ENCODE data around the gene SNX33. TPM values are rescaled to one million over a fixed set of nuclear protein-coding genes. Genes with fewer than 3 reads are reported as not detected.

Gene SNX33
- total RNA-seq, 4 donors from 2014 or later: 4.9 to 6.7 (median 5.5) TPM

DNA sequence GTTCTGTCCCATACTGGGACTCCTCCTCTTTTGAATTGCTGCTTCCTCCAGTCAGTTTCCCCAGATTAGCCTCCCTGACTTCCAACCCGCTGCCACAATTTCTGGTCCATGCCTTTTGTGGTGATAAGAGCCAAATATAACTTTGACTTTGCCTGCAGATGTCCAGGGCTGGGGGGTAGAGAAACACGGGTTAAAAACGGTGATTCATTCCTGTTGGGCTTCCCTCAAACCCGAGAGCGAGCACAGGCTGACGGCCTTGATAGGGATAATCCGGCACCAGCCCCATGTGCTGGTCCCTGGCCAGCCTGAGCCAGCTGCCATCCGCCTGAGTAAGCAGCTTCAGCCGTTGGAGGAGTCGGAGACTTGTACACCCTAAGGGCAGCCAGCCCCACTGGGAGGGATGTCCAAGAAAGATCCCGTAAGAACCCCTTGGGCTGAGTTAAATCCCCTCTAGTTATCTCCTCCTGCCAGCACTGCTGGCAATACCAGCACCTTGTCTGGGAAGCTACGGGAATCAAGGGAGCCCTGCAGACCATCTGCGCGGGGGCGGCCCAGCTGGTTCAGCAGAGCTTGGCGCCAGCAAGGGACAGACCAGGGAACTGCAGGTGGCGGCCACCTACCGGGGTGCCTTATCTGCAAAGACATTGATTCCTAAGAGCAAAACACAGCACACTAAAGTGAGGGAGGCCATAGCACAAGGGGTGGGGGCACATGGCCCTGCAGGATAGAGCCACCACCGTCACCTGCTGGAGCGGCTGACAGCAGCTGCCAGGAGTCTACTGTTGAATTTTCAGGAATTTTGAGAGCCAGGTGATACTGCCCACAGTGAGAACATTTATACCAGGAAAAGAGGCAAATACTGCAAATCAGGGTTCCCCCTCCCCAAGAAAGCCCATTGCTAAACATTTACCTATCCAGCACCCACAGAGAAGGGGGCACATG, 46.8 kb downstream of the SNX33 start:
- peaks cover 0 to 14% of the 10 kb centered on the region in 2 donors for H3K36me3 ChIP-seq
- H3K27me3 ChIP-seq: no peaks in the 10 kb centered on the region
- in situ Hi-C loops (cut with MboI; ENCODE audit: low sequenced_read_pairs in 4 of 4) (no loop called here), intact Hi-C loops (cut with DNase I; ENCODE audit: low total_unique reads) (loop anchor here (5.0 kb wide), 1 partner anchor 43 kb away; no protein-coding TSS in a partner anchor)
- no peak for TF ChIP-seq POLR2A (IDR thresholded peaks at IDR 0.05)
- TF ChIP-seq, protein P1, sequence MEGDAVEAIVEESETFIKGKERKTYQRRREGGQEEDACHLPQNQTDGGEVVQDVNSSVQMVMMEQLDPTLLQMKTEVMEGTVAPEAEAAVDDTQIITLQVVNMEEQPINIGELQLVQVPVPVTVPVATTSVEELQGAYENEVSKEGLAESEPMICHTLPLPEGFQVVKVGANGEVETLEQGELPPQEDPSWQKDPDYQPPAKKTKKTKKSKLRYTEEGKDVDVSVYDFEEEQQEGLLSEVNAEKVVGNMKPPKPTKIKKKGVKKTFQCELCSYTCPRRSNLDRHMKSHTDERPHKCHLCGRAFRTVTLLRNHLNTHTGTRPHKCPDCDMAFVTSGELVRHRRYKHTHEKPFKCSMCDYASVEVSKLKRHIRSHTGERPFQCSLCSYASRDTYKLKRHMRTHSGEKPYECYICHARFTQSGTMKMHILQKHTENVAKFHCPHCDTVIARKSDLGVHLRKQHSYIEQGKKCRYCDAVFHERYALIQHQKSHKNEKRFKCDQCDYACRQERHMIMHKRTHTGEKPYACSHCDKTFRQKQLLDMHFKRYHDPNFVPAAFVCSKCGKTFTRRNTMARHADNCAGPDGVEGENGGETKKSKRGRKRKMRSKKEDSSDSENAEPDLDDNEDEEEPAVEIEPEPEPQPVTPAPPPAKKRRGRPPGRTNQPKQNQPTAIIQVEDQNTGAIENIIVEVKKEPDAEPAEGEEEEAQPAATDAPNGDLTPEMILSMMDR (IDR thresholded peaks at IDR 0.05 in 4 of 5, conservative IDR thresholded peaks at IDR 0.05 in 1 of 5): peak in 3 of 5 experiments; percentile 14 to 56 (median 15)
- DNase-seq: peak; percentile 56 to 83
- peak; percentile 93 to 96 for ATAC-seq
- H3K27ac ChIP-seq: peak overlapping the region; percentile 58 to 68 (median 63)
- H3K4me3 ChIP-seq: peak overlapping the region in 1 of 4 donors; percentile 37
- peaks cover 24% of the 10 kb centered on the region in 2 donors for H3K4me1 ChIP-seq
- H3K9me3 ChIP-seq: no peaks in the 10 kb centered on the region

DNA sequence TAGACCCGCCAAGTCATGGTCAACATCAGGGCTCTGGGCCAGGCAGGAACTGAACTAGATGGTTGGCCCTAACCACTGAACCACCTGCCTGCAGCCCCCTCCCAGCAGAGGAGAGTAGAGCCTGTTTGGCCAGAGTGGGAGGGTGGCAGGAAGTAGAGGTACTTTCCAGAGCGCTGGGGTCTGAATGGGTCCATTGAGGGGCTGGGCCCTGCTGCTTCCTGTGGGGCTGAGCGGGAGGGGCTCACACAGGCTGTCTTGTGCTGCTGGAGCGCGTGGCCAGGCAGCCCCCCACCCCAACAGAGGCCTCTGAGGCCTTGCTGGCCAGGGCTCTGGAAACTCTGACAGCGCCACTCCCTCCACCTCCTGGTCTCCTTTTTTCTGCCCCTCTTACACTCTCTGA, 47.5 kb downstream of the SNX33 start:
- intact Hi-C loops (cut with DNase I; ENCODE audit: low total_unique reads) (no loop called here), in situ Hi-C loops (cut with MboI; ENCODE audit: low sequenced_read_pairs in 4 of 4) (no loop called here)
- DNase-seq: no peak
- TF ChIP-seq, protein P1 (IDR thresholded peaks at IDR 0.05 in 4 of 5, conservative IDR thresholded peaks at IDR 0.05 in 1 of 5): no peak
- no peak for TF ChIP-seq POLR2A (IDR thresholded peaks at IDR 0.05)
- no peak for ATAC-seq
- no peaks in the 10 kb centered on the region for H3K27me3 ChIP-seq
- H3K27ac ChIP-seq: peak overlapping the region in 3 of 4 donors; percentile 60 to 68 (median 66)
- H3K4me3 ChIP-seq: no peak overlapping the region
- peaks cover 24% of the 10 kb centered on the region in 2 donors for H3K4me1 ChIP-seq
- peaks cover 0 to 9% of the 10 kb centered on the region in 2 donors for H3K36me3 ChIP-seq
- H3K9me3 ChIP-seq: no peaks in the 10 kb centered on the region

DNA sequence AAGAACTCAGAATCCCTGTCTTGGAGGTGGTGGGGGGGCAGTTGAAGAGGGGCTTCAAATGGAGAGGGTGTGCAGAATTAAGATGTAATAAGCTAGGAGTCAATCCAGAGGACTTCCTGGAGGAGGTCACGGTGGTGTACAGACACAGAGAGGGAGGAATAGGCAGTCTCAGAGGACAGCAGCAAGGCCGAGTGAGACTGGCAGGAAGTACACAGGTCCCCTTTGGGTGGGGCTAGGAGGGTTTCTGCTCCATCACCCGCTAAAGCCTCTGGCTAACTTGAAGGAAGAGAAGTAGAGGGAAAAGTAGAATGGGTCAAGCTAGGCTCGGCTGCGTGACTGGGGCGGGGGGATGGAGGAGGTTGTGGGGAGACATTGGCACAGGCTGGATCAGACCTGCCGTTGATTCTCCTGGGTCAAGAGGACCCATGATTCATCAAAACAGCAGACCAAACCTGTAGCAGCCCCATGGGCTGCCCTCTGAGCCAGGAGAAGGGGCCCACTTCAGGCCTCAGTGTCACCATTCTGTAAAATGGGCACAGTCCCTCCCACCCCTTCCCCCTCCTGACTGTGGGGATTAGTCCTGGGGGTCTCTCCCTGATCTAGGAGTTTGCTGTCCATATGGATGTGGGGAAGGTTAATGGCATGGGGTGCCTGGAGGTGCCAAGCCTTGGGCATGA, 48.1 kb downstream of the SNX33 start:
- Histone ChIP-seq H3K4me1 (peaks cover 24% of the 10 kb centered on the region in 2 donors), H3K27me3 (no peaks in the 10 kb centered on the region), H3K9me3 (no peaks in the 10 kb centered on the region), H3K4me3 (no peak overlapping the region), H3K36me3 (peaks cover 0 to 9% of the 10 kb centered on the region in 2 donors), H3K27ac (peak overlapping the region in 3 of 4 donors; percentile 60 to 68 (median 66))
- DNase-seq (no peak), ATAC-seq (no peak)
- in situ Hi-C loops (cut with MboI; ENCODE audit: low sequenced_read_pairs in 4 of 4) (no loop called here), intact Hi-C loops (cut with DNase I; ENCODE audit: low total_unique reads) (no loop called here)
- no peak for TF ChIP-seq POLR2A (IDR thresholded peaks at IDR 0.05)
- TF ChIP-seq, protein P1 (IDR thresholded peaks at IDR 0.05 in 4 of 5, conservative IDR thresholded peaks at IDR 0.05 in 1 of 5): no peak

DNA sequence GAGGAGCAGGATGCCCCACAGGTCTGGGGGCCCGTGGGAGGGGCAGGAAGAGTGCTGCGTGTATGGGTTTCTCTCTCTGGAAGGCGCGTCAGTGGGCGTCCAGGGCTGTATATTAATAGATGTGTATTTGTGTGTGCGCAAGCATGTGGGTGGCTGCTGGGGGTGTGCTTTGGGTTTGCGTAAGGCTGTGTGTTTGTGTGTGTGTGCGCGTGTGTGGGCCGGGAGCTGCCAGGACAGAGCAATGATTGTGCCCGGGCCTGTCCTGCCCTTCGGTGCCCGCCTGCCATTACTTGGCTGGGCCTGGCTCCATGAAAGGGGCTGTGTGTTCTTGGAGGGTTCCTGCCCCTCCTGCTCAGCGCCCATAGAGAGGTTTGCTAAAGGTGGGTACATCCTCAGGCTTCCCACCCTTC, 48.6 kb downstream of the SNX33 start:
- Histone ChIP-seq H3K27ac (peak overlapping the region in 3 of 4 donors; percentile 36 to 68 (median 66)), H3K4me3 (no peak overlapping the region), H3K27me3 (no peaks in the 10 kb centered on the region), H3K4me1 (peaks cover 24 to 25% of the 10 kb centered on the region in 2 donors), H3K9me3 (no peaks in the 10 kb centered on the region), H3K36me3 (peaks cover 0 to 9% of the 10 kb centered on the region in 2 donors)
- no peak for DNase-seq
- no peak for TF ChIP-seq POLR2A (IDR thresholded peaks at IDR 0.05)
- in situ Hi-C loops (cut with MboI; ENCODE audit: low sequenced_read_pairs in 4 of 4) (no loop called here), intact Hi-C loops (cut with DNase I; ENCODE audit: low total_unique reads) (no loop called here)
- ATAC-seq: no peak

DNA sequence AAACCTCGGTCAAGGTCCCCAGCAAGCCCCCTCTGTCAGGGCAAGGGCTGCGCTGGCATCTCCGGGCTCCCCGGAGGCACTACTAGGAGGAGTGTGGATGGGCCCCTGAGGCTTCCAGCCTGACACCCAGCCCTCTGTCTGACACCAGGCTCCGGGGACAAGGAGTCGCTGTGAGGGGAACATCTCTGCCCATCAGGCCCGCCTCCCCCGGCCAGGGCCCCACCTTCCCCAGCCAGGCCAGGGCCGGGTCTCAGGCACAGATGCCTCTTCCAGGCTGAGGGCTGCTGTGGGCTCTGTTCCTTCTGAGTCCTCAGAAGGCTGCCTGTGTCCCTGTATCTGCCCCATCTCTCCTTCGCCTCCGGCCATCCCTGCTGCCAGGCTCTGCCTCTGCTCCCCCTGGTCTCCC, 49.1 kb downstream of the SNX33 start:
- H3K4me3 ChIP-seq: no peak overlapping the region
- H3K27ac ChIP-seq: peak overlapping the region; percentile 29 to 66 (median 38)
- ATAC-seq (no peak), DNase-seq (no peak)
- TF ChIP-seq, protein P1 (IDR thresholded peaks at IDR 0.05 in 4 of 5, conservative IDR thresholded peaks at IDR 0.05 in 1 of 5): no peak
- TF ChIP-seq POLR2A (IDR thresholded peaks at IDR 0.05): no peak
- peaks cover 0 to 3% of the 10 kb centered on the region in 2 donors for H3K36me3 ChIP-seq
- in situ Hi-C loops (cut with MboI; ENCODE audit: low sequenced_read_pairs in 4 of 4): no loop called here
- H3K4me1 ChIP-seq: peaks cover 24 to 30% of the 10 kb centered on the region in 2 donors
- no peaks in the 10 kb centered on the region for H3K27me3 ChIP-seq
- intact Hi-C loops (cut with DNase I; ENCODE audit: low total_unique reads): no loop called here
- no peaks in the 10 kb centered on the region for H3K9me3 ChIP-seq
